Lung (tissue), 12 donors: ENCODE measurements around the gene CCND3. TPM values are rescaled to one million over a fixed set of nuclear protein-coding genes. Genes with fewer than 3 reads are reported as not detected.
A peak's percentile ranks its signal among the peaks of the same experiment; 100 is the strongest.

ENCODE experiments used
- ATAC-seq: fragments of 200-7000 bp; cut with Tn5 transposase; one replicate; pipeline ENCODE4 v1.9.1; 2020; ENCODE audit warnings: moderate number of reproducible peaks; ENCODE audit not compliant: insufficient read depth, low FRiP score
- DNase-seq, 3 donors: peaks; one replicate each; pipeline ENCODE4 v3.0.0-alpha.2; 2013 to 2017
- H3K27ac ChIP-seq, 2 donors: one replicate each; pipeline ENCODE4 v1.5.1; 2013; ENCODE audit warnings: mild to moderate bottlenecking in 2 of 2, moderate library complexity in 2 of 2, control low read depth in 1 of 2, inconsistent platforms in 1 of 2, low read depth in 1 of 2, low read length in 1 of 2
- H3K27me3 ChIP-seq, 3 donors: one replicate each; pipeline ENCODE4 v1.5.1; 2013; ENCODE audit warnings: low read length in 2 of 3; ENCODE audit not compliant: control insufficient read depth in 3 of 3, insufficient read depth in 3 of 3
- H3K36me3 ChIP-seq, 4 donors: one replicate each; pipeline ENCODE4 v1.5.1; 2013; ENCODE audit warnings: low read length in 4 of 4, mild to moderate bottlenecking in 1 of 4, moderate library complexity in 1 of 4; ENCODE audit not compliant: control insufficient read depth in 4 of 4, insufficient read depth in 4 of 4
- H3K4me1 ChIP-seq, 5 donors: one replicate each; pipeline ENCODE4 v1.5.1; 2013; ENCODE audit warnings: low read length in 5 of 5, mild to moderate bottlenecking in 2 of 5, moderate library complexity in 1 of 5; ENCODE audit not compliant: control insufficient read depth in 5 of 5, insufficient read depth in 5 of 5
- H3K4me3 ChIP-seq: one replicate; pipeline ENCODE4 v1.5.1; 2013; ENCODE audit warnings: mild to moderate bottlenecking, control low read depth, moderate library complexity
- H3K9ac ChIP-seq, 2 donors: one replicate each; pipeline ENCODE4 v1.5.1; 2013; ENCODE audit warnings: low read length in 2 of 2, control low read depth in 1 of 2; ENCODE audit not compliant: insufficient read depth in 1 of 2
- H3K9me3 ChIP-seq, 4 donors: one replicate each; pipeline ENCODE4 v1.5.1; 2013; ENCODE audit warnings: low read length in 3 of 4, mild to moderate bottlenecking in 1 of 4, moderate library complexity in 1 of 4; ENCODE audit not compliant: control insufficient read depth in 4 of 4, insufficient read depth in 3 of 4
- CTCF ChIP-seq: IDR thresholded peaks from 2 replicates; pipeline ENCODE4 v1.5.1; 2012; ENCODE audit warnings: mild to moderate bottlenecking; ENCODE audit errors: control extremely low read depth, extremely low read depth
- WGBS, 2 donors: extraction: QIAGEN DNeasy Blood & Tissue Kit; methylation state at CpG; one replicate each; pipeline ENCODE4 v1.1.7; 2013; 5-methylcytosine and 5-hydroxymethylcytosine counted together
- polyA plus RNA-seq, 2 donors: library from polyadenylated mRNA; stranded (reverse); fragments of 200-250 nt; gene quantifications; one replicate each; pipeline ENCODE4 v1.2.1, GENCODE V29; 2013
- total RNA-seq, 2 donors: library from RNA; depleted of rRNA in 1 of 2; stranded (reverse); fragments of >200 nt in 1 of 2; gene quantifications; one replicate each; pipeline ENCODE4 v1.2.1, GENCODE V29; 2014 to 2021
- donor health status: control.
- donor health status: control.
- donor health status: Bipolar disorder and iron deficiency.
- donor health status: healthy.
- donor health status: DM: yes; HTN: yes; CAD: no.

The CCND3 gene
- total and polyA plus RNA-seq, 4 donors, result 120 to 221 (median 158) TPM

GRCh38 chr6:41901882-41902519 lies 39.6 kb downstream of the CCND3 start:
- peaks cover 10 to 24% (median 18%) of the 10 kb centered on the region in 4 donors for H3K36me3 ChIP-seq
- H3K9ac ChIP-seq, result no peak overlapping the region
- no peak for DNase-seq
- 92 to 95% methylated on average over 1 of the region's 1 CpG for WGBS, 2 donors
- H3K4me1 ChIP-seq, result no peaks in the 10 kb centered on the region
- peaks cover 0 to 2% (median 0%) of the 10 kb centered on the region in 4 donors for H3K9me3 ChIP-seq
- H3K27ac ChIP-seq, result no peak overlapping the region
- no peaks in the 10 kb centered on the region for H3K27me3 ChIP-seq
- TF ChIP-seq CTCF, result peak; percentile 17
- no peak for ATAC-seq
- no peak overlapping the region for H3K4me3 ChIP-seq

GRCh38 chr6:41900861-41901260 lies 40.7 kb downstream of the CCND3 start:
- Histone ChIP-seq H3K9ac (no peak overlapping the region), H3K27me3 (no peaks in the 10 kb centered on the region), H3K9me3 (peaks cover 0 to 2% (median 0%) of the 10 kb centered on the region in 4 donors), H3K4me1 (peaks cover 0 to 7% (median 2%) of the 10 kb centered on the region in 5 donors), H3K27ac (no peak overlapping the region), H3K4me3 (no peak overlapping the region), H3K36me3 (peaks cover 6 to 17% (median 11%) of the 10 kb centered on the region in 4 donors)
- 35 to 71% methylated on average over 1 of the region's 1 CpG for WGBS, 2 donors
- ATAC-seq (no peak), DNase-seq (no peak)
- TF ChIP-seq CTCF, result no peak

- no peak overlapping the region for H3K27ac ChIP-seq
- ATAC-seq, result no peak
- TF ChIP-seq CTCF, result no peak
Measured at GRCh38 chr6:41896281-41896680, 45.3 kb downstream of the CCND3 start.

More at GRCh38 chr6:41896281-41896680, 45.3 kb downstream of the CCND3 start:
- H3K9me3 ChIP-seq, result no peaks in the 10 kb centered on the region
- 29 to 53% methylated on average over 3 of the region's 3 CpGs for WGBS, 2 donors
- peak overlapping the region in 1 of 2 donors; percentile 67 for H3K9ac ChIP-seq
- no peaks in the 10 kb centered on the region for H3K27me3 ChIP-seq
- peaks cover 0 to 3% (median under 1%) of the 10 kb centered on the region in 4 donors for H3K36me3 ChIP-seq
- H3K4me3 ChIP-seq, result no peak overlapping the region
- DNase-seq, result no peak
- H3K4me1 ChIP-seq, result peaks cover 3 to 26% (median 10%) of the 10 kb centered on the region in 5 donors
